ENCODE data around the gene PARD6B.

PARD6B gene

GRCh38 chr20:50747275-50747674, 15.9 kb downstream of the PARD6B start:
- no peak overlapping the region for H3K4me3 ChIP-seq (ENCODE audit: low read depth in 1 of 2, low read length in 2 of 2)
- TF ChIP-seq EZH2 (IDR thresholded peaks at IDR 0.05; ENCODE audit: borderline replicate concordance, low read depth, low read length, severe bottlenecking) (no peak), CTCF (IDR thresholded peaks at IDR 0.05; ENCODE audit: borderline replicate concordance, extremely low read depth, low read length, poor library complexity, severe bottlenecking) (no peak)
- no peaks in the 10 kb centered on the region for H3K4me1 ChIP-seq (ENCODE audit: insufficient read depth, low read length)
- no peak for ATAC-seq (ENCODE audit: insufficient read depth, low read depth)
- H3K4me2 ChIP-seq (ENCODE audit: insufficient read depth, low read length): no peak overlapping the region
- H3K27me3 ChIP-seq (ENCODE audit: insufficient read depth, low read length, poor library complexity): no peaks in the 10 kb centered on the region
- no peak overlapping the region for H3K9ac ChIP-seq (ENCODE audit: low read depth, low read length)
- H4K20me1 ChIP-seq (ENCODE audit: insufficient read depth, low read length): peaks cover 3% of the 10 kb centered on the region; the same call in 1 of the 2 replicates
- no peak overlapping the region for H3K27ac ChIP-seq (ENCODE audit: low read length)
- no peaks in the 10 kb centered on the region for H3K9me3 ChIP-seq (ENCODE audit: insufficient read depth, low read length, severe bottlenecking)
- no peak for DNase-seq
- no peaks in the 10 kb centered on the region for H3K79me2 ChIP-seq (ENCODE audit: insufficient read depth, low read length)
- H2AFZ ChIP-seq (ENCODE audit: low read depth, low read length): no peak overlapping the region
- H3K36me3 ChIP-seq (ENCODE audit: insufficient read depth, low read length): 0 out of 2 replicates have a peak, but pooled peaks cover 3% of the 10 kb centered on the region

GRCh38 chr20:50750145-50750671, 18.8 kb downstream of the PARD6B start:
- Histone ChIP-seq H4K20me1 (ENCODE audit: insufficient read depth, low read length) (peaks cover 3% of the 10 kb centered on the region; the same call in 1 of the 2 replicates), H3K4me2 (ENCODE audit: insufficient read depth, low read length) (no peak overlapping the region), H3K9me3 (ENCODE audit: insufficient read depth, low read length, severe bottlenecking) (no peaks in the 10 kb centered on the region), H3K4me1 (ENCODE audit: insufficient read depth, low read length) (no peaks in the 10 kb centered on the region), H3K36me3 (ENCODE audit: insufficient read depth, low read length) (0 out of 2 replicates have a peak, but pooled peaks cover 3% of the 10 kb centered on the region), H3K79me2 (ENCODE audit: insufficient read depth, low read length) (no peaks in the 10 kb centered on the region), H3K4me3 (ENCODE audit: low read depth in 1 of 2, low read length in 2 of 2) (no peak overlapping the region), H3K27ac (ENCODE audit: low read length) (no peak overlapping the region), H3K27me3 (ENCODE audit: insufficient read depth, low read length, poor library complexity) (no peaks in the 10 kb centered on the region), H3K9ac (ENCODE audit: low read depth, low read length) (no peak overlapping the region), H2AFZ (ENCODE audit: low read depth, low read length) (no peak overlapping the region)
- no peak for TF ChIP-seq CTCF (IDR thresholded peaks at IDR 0.05; ENCODE audit: borderline replicate concordance, extremely low read depth, low read length, poor library complexity, severe bottlenecking)
- no peak for TF ChIP-seq EZH2 (IDR thresholded peaks at IDR 0.05; ENCODE audit: borderline replicate concordance, low read depth, low read length, severe bottlenecking)
- ATAC-seq (ENCODE audit: insufficient read depth, low read depth) (no peak), DNase-seq (no peak)

GRCh38 chr20:50753152-50753551, 21.8 kb downstream of the PARD6B start:
- no peak overlapping the region for H2AFZ ChIP-seq (ENCODE audit: low read depth, low read length)
- no peak overlapping the region for H3K4me2 ChIP-seq (ENCODE audit: insufficient read depth, low read length)
- H4K20me1 ChIP-seq (ENCODE audit: insufficient read depth, low read length): peaks cover 3% of the 10 kb centered on the region; the same call in 1 of the 2 replicates
- ATAC-seq (ENCODE audit: insufficient read depth, low read depth) (no peak), DNase-seq (no peak)
- H3K9ac ChIP-seq (ENCODE audit: low read depth, low read length): no peak overlapping the region
- H3K36me3 ChIP-seq (ENCODE audit: insufficient read depth, low read length): 0 out of 2 replicates have a peak, but pooled peaks cover 3% of the 10 kb centered on the region
- no peak overlapping the region for H3K27ac ChIP-seq (ENCODE audit: low read length)
- H3K27me3 ChIP-seq (ENCODE audit: insufficient read depth, low read length, poor library complexity): no peaks in the 10 kb centered on the region
- H3K4me3 ChIP-seq (ENCODE audit: low read depth in 1 of 2, low read length in 2 of 2): no peak overlapping the region
- no peaks in the 10 kb centered on the region for H3K79me2 ChIP-seq (ENCODE audit: insufficient read depth, low read length)
- no peaks in the 10 kb centered on the region for H3K4me1 ChIP-seq (ENCODE audit: insufficient read depth, low read length)
- TF ChIP-seq EZH2 (IDR thresholded peaks at IDR 0.05; ENCODE audit: borderline replicate concordance, low read depth, low read length, severe bottlenecking): no peak
- no peak for TF ChIP-seq CTCF (IDR thresholded peaks at IDR 0.05; ENCODE audit: borderline replicate concordance, extremely low read depth, low read length, poor library complexity, severe bottlenecking)
- H3K9me3 ChIP-seq (ENCODE audit: insufficient read depth, low read length, severe bottlenecking): no peaks in the 10 kb centered on the region
